Cardiac muscle cell (in vitro differentiated cells and primary cell): Measurements from ENCODE around the gene COL27A1. TPM values are rescaled to one million over a fixed set of nuclear protein-coding genes. Genes with fewer than 3 reads are reported as not detected.

ENCODE experiments used
- DNase-seq, 2 donors: peaks; one replicate each; pipeline versions ENCODE4 v3.0.0 to v3.0.0-alpha.2; 2010 to 2017; ENCODE audit warnings: low read depth in 1 of 2, low spot score in 1 of 2
- H3K27ac ChIP-seq: fragments of 200-600 bp; sonication (generic); 2 replicates; pipeline ENCODE4 v1.5.1; 2016
- H3K27me3 ChIP-seq: fragments of 200-600 bp; sonication (generic); 2 replicates; pipeline ENCODE4 v1.6.0; 2016; ENCODE audit warnings: control low read depth
- H3K36me3 ChIP-seq: fragments of 200-600 bp; sonication (generic); 2 replicates; pipeline ENCODE4 v1.5.1; 2016; ENCODE audit warnings: control low read depth
- H3K4me1 ChIP-seq: fragments of 200-600 bp; sonication (generic); 2 replicates; pipeline ENCODE4 v1.8.1; 2017; ENCODE audit warnings: low read depth, mild to moderate bottlenecking, mixed run types
- H3K4me3 ChIP-seq: fragments of 200-600 bp; sonication (generic); 2 replicates; pipeline ENCODE4 v1.5.1; 2016; ENCODE audit warnings: mild to moderate bottlenecking
- H3K9me3 ChIP-seq: fragments of 200-600 bp; sonication (generic); 2 replicates; pipeline ENCODE4 v1.5.1; 2017; ENCODE audit warnings: low read depth, mild to moderate bottlenecking, control low read depth
- CTCF ChIP-seq: IDR thresholded peaks from 2 replicates; pipeline ENCODE4 v1.5.1; 2012; ENCODE audit warnings: low read depth, mild to moderate bottlenecking, low read length
- polyA plus RNA-seq: library from polyadenylated mRNA; unstranded; fragments of >200 nt; fragmentation: Nextera tagmentation; extraction: Ambion mirVana; gene quantifications from 2 replicates; pipeline ENCODE4 v1.2.1, GENCODE V29; 2016
- total RNA-seq: library from RNA; depleted of rRNA; stranded (reverse); fragments of >200 nt; gene quantifications from 2 replicates; pipeline ENCODE4 v1.2.3, GENCODE V29; 2016

The COL27A1 gene
- total and polyA plus RNA-seq, 2 experiments from 2014 or later, result 12.2 to 19.2 TPM

- DNase-seq, result peak in 1 of 2 donors; percentile 34
- no peaks in the 10 kb centered on the region for H3K36me3 ChIP-seq
- H3K27me3 ChIP-seq, result no peaks in the 10 kb centered on the region
- H3K9me3 ChIP-seq, result no peaks in the 10 kb centered on the region
- peaks cover 16% of the 10 kb centered on the region for H3K4me1 ChIP-seq
- TF ChIP-seq CTCF, result no peak
- no peak overlapping the region for H3K27ac ChIP-seq
- H3K4me3 ChIP-seq, result no peak overlapping the region
Measured at GRCh38 chr9:114138552-114138971, 16.8 kb upstream of the COL27A1 start.

GRCh38 chr9:114139071-114139470, 16.3 kb upstream of the COL27A1 start:
- H3K27me3 ChIP-seq, result no peaks in the 10 kb centered on the region
- no peaks in the 10 kb centered on the region for H3K9me3 ChIP-seq
- H3K27ac ChIP-seq, result no peak overlapping the region
- no peak overlapping the region for H3K4me3 ChIP-seq
- TF ChIP-seq CTCF, result no peak
- no peak for DNase-seq
- peaks cover 16% of the 10 kb centered on the region for H3K4me1 ChIP-seq
- H3K36me3 ChIP-seq, result no peaks in the 10 kb centered on the region

GRCh38 chr9:114140401-114140800, 14.9 kb upstream of the COL27A1 start:
- H3K4me1 ChIP-seq, result peaks cover 16% of the 10 kb centered on the region
- H3K27ac ChIP-seq, result no peak overlapping the region
- H3K36me3 ChIP-seq, result no peaks in the 10 kb centered on the region
- no peaks in the 10 kb centered on the region for H3K27me3 ChIP-seq
- no peaks in the 10 kb centered on the region for H3K9me3 ChIP-seq
- no peak for DNase-seq
- no peak for TF ChIP-seq CTCF
- H3K4me3 ChIP-seq, result no peak overlapping the region

- Histone ChIP-seq H3K4me3 (no peak overlapping the region), H3K27ac (peak overlapping the region; percentile 26), H3K4me1 (peaks cover 16% of the 10 kb centered on the region), H3K9me3 (no peaks in the 10 kb centered on the region), H3K36me3 (no peaks in the 10 kb centered on the region), H3K27me3 (no peaks in the 10 kb centered on the region)
- TF ChIP-seq CTCF, result no peak
- no peak for DNase-seq
Measured at GRCh38 chr9:114140850-114141249, 14.5 kb upstream of the COL27A1 start.

- H3K4me1 ChIP-seq, result peaks cover 16% of the 10 kb centered on the region
- H3K27ac ChIP-seq, result peak overlapping the region; percentile 26
- H3K4me3 ChIP-seq, result no peak overlapping the region
- peak in 1 of 2 donors; percentile 29 for DNase-seq
- no peaks in the 10 kb centered on the region for H3K9me3 ChIP-seq
- no peaks in the 10 kb centered on the region for H3K27me3 ChIP-seq
- no peak for TF ChIP-seq CTCF
- H3K36me3 ChIP-seq, result no peaks in the 10 kb centered on the region
Measured at GRCh38 chr9:114141553-114142402, 13.6 kb upstream of the COL27A1 start.
